ENCODE results near the gene PBX3.

DNA sequence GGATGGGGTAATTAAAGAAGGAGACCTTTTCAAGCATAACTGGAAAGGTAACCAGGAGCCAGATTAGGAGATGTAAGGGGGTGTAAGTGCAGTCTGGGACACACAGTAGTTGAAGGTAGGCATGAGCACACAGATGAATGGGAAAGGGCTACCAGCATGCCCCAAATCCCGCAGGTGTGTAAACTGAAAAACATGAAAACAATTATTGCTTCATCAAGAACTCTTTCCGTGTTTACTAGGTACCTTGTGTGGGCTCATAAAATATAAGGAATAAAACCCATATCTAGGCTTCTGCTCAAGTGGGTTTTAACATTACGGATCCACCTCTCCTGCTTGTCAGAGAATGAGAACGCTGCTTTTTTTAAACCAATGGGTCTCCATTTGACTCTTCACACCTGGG, 41.3 kb upstream of the PBX3 start:
- TF ChIP-seq, protein P1, sequence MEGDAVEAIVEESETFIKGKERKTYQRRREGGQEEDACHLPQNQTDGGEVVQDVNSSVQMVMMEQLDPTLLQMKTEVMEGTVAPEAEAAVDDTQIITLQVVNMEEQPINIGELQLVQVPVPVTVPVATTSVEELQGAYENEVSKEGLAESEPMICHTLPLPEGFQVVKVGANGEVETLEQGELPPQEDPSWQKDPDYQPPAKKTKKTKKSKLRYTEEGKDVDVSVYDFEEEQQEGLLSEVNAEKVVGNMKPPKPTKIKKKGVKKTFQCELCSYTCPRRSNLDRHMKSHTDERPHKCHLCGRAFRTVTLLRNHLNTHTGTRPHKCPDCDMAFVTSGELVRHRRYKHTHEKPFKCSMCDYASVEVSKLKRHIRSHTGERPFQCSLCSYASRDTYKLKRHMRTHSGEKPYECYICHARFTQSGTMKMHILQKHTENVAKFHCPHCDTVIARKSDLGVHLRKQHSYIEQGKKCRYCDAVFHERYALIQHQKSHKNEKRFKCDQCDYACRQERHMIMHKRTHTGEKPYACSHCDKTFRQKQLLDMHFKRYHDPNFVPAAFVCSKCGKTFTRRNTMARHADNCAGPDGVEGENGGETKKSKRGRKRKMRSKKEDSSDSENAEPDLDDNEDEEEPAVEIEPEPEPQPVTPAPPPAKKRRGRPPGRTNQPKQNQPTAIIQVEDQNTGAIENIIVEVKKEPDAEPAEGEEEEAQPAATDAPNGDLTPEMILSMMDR (conservative IDR thresholded peaks at IDR 0.05; ENCODE audit: low read length), result no peak
- no peak for TF ChIP-seq EZH2phosphoT487 (IDR thresholded peaks at IDR 0.05; ENCODE audit: borderline replicate concordance)
